Colonic mucosa (tissue), 4 donors: ENCODE data around the gene FXYD7. TPM values are rescaled to one million over a fixed set of nuclear protein-coding genes. Genes with fewer than 3 reads are reported as not detected.
"Not testable (repeated sequence)": the region's sequence is repeated elsewhere in the genome, so short reads cannot be mapped to it uniquely, and the experiment has no call there.

Experiments used
- DNase-seq: peaks from one replicate; pipeline ENCODE4 v3.0.0-alpha.2; 2020
- H3K27ac ChIP-seq: fragments of 200-600 bp; one replicate; pipeline ENCODE4 v1.8.0; 2021
- H3K27me3 ChIP-seq: fragments of 200-600 bp; one replicate; pipeline ENCODE4 v1.8.0; 2021
- H3K36me3 ChIP-seq: fragments of 200-600 bp; one replicate; pipeline ENCODE4 v1.8.0; 2021
- H3K4me1 ChIP-seq: fragments of 200-600 bp; one replicate; pipeline ENCODE4 v1.8.0; 2021; ENCODE audit warnings: mild to moderate bottlenecking
- H3K4me3 ChIP-seq: fragments of 200-600 bp; one replicate; pipeline ENCODE4 v1.8.0; 2021
- H3K9ac ChIP-seq, 2 donors: one replicate each; pipeline ENCODE4 v1.7.0; 2013; ENCODE audit warnings: control low read depth in 2 of 2, low read depth in 2 of 2, low read length in 2 of 2
- H3K9me3 ChIP-seq: fragments of 200-600 bp; one replicate; pipeline ENCODE4 v1.8.0; 2021
- intact Hi-C: fragments of 100-400 bp; cut with DNase I; formaldehyde crosslinking; loops from one replicate; pipeline ENCODE4 v1.14.1; 2022
- total RNA-seq, 2 donors: library from RNA; stranded (reverse); fragmentation: NEBNext Ultra II Directional in 1 of 2; extraction: Animal tissue kit (Norgen Biotek cat#: 25700) in 1 of 2; gene quantifications; one replicate each; pipeline ENCODE4 v1.2.1, GENCODE V29; 2021
- TF ChIP-seq, protein P1 (sequence below): fragments of 200-600 bp; IDR thresholded peaks from one replicate; pipeline ENCODE4 v1.8.0; 2022; ENCODE audit warnings: antibody characterized with exemption, mild to moderate bottlenecking
- donor health status: healthy.
- donor health status: DM: no; HTN: no; CAD: no.
- donor health status: DM: no; HTN: no; CAD: no.

Gene FXYD7
- total RNA-seq, 2 donors from 2014 or later, result 0.47 to 0.61 TPM

DNA sequence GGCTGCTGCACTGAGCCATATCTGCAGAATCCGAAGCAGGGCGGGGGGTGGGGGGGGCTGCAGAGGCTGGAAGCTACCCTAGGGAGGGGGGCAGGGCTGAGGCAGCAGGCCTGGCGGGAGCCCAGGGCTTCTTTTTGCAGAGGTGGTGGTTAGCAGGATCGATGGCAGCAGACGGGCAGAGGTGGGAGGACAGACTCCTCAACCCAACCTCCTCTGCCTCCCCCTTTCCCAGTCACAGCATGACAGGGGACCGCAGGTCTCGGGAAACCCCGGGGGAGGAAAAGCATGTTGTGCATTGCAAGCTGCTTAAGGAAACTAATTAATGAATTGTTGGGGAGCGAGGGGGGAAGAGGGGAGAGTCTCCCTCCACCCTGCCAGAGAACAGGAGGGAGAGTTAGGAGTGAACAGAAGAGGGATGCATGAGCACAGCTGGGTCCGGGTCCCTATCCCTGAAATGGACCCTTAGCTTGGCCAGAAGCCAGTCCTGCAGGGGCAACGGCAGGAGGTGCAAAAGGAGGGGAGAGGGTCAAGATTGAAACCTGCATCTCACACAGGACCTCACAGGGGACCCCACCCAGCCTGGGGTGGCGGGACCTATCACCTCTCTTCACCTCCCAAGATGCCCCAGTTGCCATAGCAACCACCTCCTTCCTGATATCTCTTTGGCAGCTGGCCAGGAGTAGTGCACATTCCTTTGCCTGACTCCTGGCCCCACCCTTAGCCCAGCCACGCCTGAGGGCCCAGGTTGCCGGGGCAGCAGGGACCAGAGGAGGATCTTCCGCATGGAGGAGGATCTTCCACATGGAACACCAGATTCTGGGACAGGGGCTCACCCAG is 1.8 kb downstream of the FXYD7 start:
- TF ChIP-seq, protein P1, sequence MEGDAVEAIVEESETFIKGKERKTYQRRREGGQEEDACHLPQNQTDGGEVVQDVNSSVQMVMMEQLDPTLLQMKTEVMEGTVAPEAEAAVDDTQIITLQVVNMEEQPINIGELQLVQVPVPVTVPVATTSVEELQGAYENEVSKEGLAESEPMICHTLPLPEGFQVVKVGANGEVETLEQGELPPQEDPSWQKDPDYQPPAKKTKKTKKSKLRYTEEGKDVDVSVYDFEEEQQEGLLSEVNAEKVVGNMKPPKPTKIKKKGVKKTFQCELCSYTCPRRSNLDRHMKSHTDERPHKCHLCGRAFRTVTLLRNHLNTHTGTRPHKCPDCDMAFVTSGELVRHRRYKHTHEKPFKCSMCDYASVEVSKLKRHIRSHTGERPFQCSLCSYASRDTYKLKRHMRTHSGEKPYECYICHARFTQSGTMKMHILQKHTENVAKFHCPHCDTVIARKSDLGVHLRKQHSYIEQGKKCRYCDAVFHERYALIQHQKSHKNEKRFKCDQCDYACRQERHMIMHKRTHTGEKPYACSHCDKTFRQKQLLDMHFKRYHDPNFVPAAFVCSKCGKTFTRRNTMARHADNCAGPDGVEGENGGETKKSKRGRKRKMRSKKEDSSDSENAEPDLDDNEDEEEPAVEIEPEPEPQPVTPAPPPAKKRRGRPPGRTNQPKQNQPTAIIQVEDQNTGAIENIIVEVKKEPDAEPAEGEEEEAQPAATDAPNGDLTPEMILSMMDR, result no peak
- no peak overlapping the region for H3K4me3 ChIP-seq
- H3K9me3 ChIP-seq, result no peaks in the 10 kb centered on the region
- DNase-seq, result peak; percentile 89
- intact Hi-C loops, result loop anchor here (10.0 kb wide), 1 partner anchor 120 kb away; the partner anchor contains the start of gene USF2
- no peak overlapping the region for H3K27ac ChIP-seq
- no peak overlapping the region for H3K9ac ChIP-seq
- peaks cover 7% of the 10 kb centered on the region for H3K27me3 ChIP-seq
- peaks cover 5% of the 10 kb centered on the region for H3K4me1 ChIP-seq
- H3K36me3 ChIP-seq, result no peaks in the 10 kb centered on the region

DNA sequence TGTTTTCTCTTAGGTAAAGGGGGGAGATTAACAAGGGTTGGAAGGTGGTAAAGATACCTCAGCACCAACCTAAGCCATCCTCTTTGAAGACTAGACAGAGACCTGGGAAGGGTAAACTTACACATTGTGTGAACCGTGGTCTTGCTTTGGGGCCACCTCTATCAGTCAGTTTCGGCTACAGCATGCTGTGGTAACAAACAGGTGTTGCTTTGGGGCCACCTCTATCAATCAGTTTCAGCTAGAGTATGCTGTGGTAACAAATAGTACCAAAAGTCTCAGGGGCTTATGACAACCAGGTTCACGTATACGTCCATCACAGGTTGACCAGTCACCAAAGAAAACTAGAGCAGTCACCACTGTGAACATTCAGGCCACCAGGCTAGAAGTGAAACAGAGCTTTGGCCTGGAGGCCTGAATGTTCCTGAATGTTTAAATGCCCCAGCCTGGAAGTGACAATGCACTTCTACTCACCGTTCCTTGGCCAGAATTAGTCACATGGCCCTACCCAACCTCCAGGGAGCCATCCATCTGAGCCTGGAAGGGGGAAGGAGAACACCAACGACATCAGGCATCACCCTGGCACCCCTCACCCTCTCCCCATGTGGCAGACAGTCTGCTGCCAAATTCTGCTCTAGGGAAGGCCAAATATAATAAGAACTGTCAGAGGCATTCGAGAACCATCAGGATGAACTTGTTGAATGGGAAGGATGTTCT is 3.8 kb downstream of the FXYD7 start:
- TF ChIP-seq, protein P1, result no peak
- peaks cover 5% of the 10 kb centered on the region for H3K4me1 ChIP-seq
- DNase-seq, result no peak
- no peak overlapping the region for H3K4me3 ChIP-seq
- H3K36me3 ChIP-seq, result no peaks in the 10 kb centered on the region
- H3K27me3 ChIP-seq, result peaks cover 7% of the 10 kb centered on the region
- H3K27ac ChIP-seq, result no peak overlapping the region
- H3K9me3 ChIP-seq, result no peaks in the 10 kb centered on the region
- no peak overlapping the region for H3K9ac ChIP-seq
- intact Hi-C loops, result loop anchor here (10.0 kb wide), 1 partner anchor 118 kb away; the partner anchor contains the start of gene USF2

DNA sequence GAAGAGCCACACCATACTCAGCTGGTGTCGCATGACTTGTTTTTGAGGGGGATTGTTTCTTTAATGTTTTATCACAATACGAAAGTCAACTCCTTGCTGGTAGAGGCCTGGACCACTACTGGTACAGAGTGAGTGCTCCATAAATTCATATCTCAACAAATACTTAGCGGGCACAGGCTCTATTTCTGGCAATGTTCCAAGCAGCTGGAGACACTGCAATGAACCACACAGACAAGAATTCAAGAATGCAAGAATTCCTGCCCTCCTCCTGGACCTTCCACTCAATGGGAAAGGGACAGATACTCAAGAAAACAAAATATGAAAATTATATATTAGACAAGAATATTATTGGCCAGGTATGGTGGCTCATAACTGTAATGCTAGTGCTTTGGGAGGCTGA is 6.4 kb downstream of the FXYD7 start:
- Histone ChIP-seq H3K36me3 (no peaks in the 10 kb centered on the region), H3K9me3 (no peaks in the 10 kb centered on the region), H3K27me3 (peaks cover 8% of the 10 kb centered on the region), H3K9ac (no peak overlapping the region), H3K4me1 (no peaks in the 10 kb centered on the region), H3K27ac (no peak overlapping the region), H3K4me3 (no peak overlapping the region)
- intact Hi-C loops, result loop anchor here (10.0 kb wide), 1 partner anchor 115 kb away; the partner anchor contains the start of gene USF2
- no peak for DNase-seq
- TF ChIP-seq, protein P1, result no peak

DNA sequence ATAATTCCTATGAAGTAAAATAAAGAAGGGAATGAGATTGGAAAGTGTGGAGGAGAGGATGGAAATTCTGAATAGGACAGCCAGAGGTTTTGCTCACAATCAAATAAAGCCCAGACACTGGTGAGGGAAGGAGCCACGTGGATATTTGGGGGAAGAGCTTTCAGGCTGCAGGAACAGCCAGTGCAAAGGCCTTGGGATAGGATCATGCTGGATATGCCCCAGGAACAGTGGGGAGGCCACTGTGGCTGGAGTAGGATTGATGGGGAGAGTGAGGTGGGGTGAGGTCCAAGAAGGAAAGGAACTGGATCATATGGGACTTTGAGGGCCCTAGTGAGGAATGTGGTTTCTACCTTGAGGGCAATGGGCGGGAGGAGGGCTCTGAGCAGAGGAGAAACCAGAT is 7.4 kb downstream of the FXYD7 start:
- Histone ChIP-seq H3K9ac (no peak overlapping the region), H3K27me3 (peaks cover 12% of the 10 kb centered on the region), H3K9me3 (no peaks in the 10 kb centered on the region), H3K36me3 (no peaks in the 10 kb centered on the region), H3K4me3 (no peak overlapping the region), H3K27ac (no peak overlapping the region), H3K4me1 (no peaks in the 10 kb centered on the region)
- intact Hi-C loops, result no loop called here
- TF ChIP-seq, protein P1, result no peak
- DNase-seq, result no peak

DNA sequence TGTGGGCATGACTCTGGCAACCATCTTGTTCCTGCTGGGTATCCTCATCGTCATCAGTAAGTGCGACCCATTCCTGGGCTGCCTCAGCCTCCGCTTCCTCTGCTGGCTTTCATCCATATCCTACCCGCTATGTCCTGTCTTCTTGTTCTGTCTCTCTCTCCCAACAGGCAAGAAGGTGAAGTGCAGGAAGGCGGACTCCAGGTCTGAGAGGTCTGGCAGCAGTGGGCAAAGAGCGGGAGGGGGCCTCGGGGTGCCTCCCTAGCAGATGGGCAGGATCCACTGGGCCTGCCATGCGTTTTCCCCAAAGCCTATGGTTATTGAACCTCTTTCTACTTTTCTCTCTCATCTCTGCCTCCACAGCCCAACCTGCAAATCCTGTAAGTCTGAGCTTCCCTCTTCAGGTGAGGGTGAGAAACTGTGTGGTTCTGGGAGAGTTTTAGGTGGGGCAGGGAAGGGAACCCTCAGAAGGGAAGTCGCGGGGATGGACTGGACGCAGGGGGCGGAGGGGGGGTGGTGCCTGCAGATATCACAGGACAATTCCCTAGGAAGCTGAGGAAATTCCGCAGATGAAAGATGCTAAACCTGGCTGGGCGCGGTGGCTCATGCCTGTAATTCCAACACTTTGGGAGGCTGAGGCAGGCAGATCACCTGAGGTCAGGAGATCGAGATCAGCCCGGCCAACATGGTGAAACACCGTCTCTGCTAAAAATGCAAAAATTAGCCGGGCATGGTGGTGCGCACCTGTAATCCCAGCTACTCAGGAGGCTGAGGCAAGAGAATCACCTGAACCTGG is 8.4 kb downstream of the FXYD7 start:
- Histone ChIP-seq H3K4me3 (no peak overlapping the region), H3K27ac (no peak overlapping the region), H3K9ac (no peak overlapping the region), H3K9me3 (no peaks in the 10 kb centered on the region), H3K36me3 (no peaks in the 10 kb centered on the region), H3K4me1 (no peaks in the 10 kb centered on the region), H3K27me3 (peaks cover 13% of the 10 kb centered on the region)
- TF ChIP-seq, protein P1, result no peak
- no peak for DNase-seq
- intact Hi-C loops, result no loop called here

DNA sequence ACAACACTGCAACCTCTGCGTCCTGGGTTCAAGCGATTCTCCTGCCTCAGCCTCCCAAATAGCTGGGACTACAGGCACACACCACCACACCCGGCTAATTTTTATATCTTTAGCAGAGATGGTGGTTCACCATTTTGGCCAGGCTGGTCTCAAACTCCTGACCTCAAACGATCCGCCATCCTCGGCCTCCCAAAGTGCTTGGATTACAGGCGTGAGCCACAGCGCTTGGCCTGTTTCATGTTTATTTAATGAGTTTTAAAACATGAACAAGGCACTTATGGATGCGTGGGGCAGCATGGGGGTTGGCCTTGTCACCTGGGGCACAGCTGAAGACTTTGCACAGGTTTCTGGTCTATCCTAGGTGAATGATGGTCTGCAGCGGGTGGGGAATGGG is 10.1 kb downstream of the FXYD7 start:
- intact Hi-C loops, H3K4me1 ChIP-seq, H3K36me3 ChIP-seq, H3K9me3 ChIP-seq, H3K4me3 ChIP-seq, DNase-seq, H3K9ac ChIP-seq, H3K27ac ChIP-seq: not testable (repeated sequence)
- H3K27me3 ChIP-seq, result peaks cover 13% of the 10 kb centered on the region
